Glutamatergic neuron (in vitro differentiated cells): Measurements from ENCODE around the gene SPON1. TPM values are rescaled to one million over a fixed set of nuclear protein-coding genes. Genes with fewer than 3 reads are reported as not detected.
"Not testable (repeated sequence)": the region's sequence is repeated elsewhere in the genome, so short reads cannot be mapped to it uniquely, and the experiment has no call there.

Experiments
- DNase-seq: peaks from one replicate; pipeline ENCODE4 v3.0.0; 2022
- H3K27ac Mint-ChIP-seq: one replicate; pipeline ENCODE4 v1.8.0; 2020; ENCODE audit warnings: mild to moderate bottlenecking, mixed read lengths, inconsistent platforms; ENCODE audit not compliant: unreplicated experiment
- H3K27me3 Mint-ChIP-seq: one replicate; pipeline ENCODE4 v1.8.0; 2020; ENCODE audit warnings: mild to moderate bottlenecking, moderate library complexity, mixed read lengths, inconsistent platforms; ENCODE audit not compliant: unreplicated experiment
- H3K36me3 Mint-ChIP-seq: one replicate; pipeline ENCODE4 v1.8.0; 2020; ENCODE audit warnings: mild to moderate bottlenecking, mixed read lengths, inconsistent platforms; ENCODE audit not compliant: unreplicated experiment
- H3K4me1 Mint-ChIP-seq: one replicate; pipeline ENCODE4 v1.8.0; 2020; ENCODE audit warnings: mild to moderate bottlenecking, low read depth, mixed read lengths, inconsistent platforms; ENCODE audit not compliant: unreplicated experiment
- H3K4me3 Mint-ChIP-seq: one replicate; pipeline ENCODE4 v1.8.0; 2020; ENCODE audit warnings: mild to moderate bottlenecking, mixed read lengths, inconsistent platforms; ENCODE audit not compliant: unreplicated experiment
- H3K9me3 Mint-ChIP-seq: one replicate; pipeline ENCODE4 v1.8.0; 2020; ENCODE audit warnings: mild to moderate bottlenecking, moderate library complexity, mixed read lengths, inconsistent platforms; ENCODE audit not compliant: unreplicated experiment
- total RNA-seq: library from RNA; stranded (reverse); fragmentation: NEBNext Ultra II Directional; extraction: Animal tissue kit (Norgen Biotek cat#: 25700); gene quantifications from one replicate; pipeline ENCODE4 v1.2.1, GENCODE V29; 2021; ENCODE audit not compliant: unreplicated experiment
- TF ChIP-seq, protein P1 (sequence below): fragments of 200-600 bp; sonication (generic); IDR thresholded peaks from one replicate; pipeline ENCODE4 v1.5.0; 2021; ENCODE audit not compliant: partially characterized antibody, unreplicated experiment

The SPON1 gene
- total RNA-seq, 1 donor from 2014 or later: 0.81 TPM

DNA sequence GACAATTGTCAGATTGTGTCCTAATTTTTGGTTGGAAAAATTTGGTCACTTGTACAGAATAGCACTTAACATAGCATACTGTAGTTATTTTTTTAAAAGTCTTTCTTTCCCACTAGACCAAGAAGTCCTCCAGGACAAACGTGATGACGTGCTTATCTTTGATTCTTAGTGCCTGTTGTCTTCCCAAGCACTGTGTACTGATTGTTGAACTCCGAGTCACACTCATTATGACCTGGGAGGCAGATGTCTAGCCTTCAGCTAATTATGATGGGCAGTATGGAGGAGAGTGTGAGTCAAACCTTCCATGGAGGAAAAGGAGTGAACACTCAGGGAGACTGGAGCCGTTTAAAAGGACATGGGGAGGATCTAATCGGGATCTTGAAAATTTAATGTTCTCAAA is 119.8 kb downstream of the SPON1 start:
- H3K9me3 Mint-ChIP-seq: no peaks in the 10 kb centered on the region
- TF ChIP-seq, protein P1, sequence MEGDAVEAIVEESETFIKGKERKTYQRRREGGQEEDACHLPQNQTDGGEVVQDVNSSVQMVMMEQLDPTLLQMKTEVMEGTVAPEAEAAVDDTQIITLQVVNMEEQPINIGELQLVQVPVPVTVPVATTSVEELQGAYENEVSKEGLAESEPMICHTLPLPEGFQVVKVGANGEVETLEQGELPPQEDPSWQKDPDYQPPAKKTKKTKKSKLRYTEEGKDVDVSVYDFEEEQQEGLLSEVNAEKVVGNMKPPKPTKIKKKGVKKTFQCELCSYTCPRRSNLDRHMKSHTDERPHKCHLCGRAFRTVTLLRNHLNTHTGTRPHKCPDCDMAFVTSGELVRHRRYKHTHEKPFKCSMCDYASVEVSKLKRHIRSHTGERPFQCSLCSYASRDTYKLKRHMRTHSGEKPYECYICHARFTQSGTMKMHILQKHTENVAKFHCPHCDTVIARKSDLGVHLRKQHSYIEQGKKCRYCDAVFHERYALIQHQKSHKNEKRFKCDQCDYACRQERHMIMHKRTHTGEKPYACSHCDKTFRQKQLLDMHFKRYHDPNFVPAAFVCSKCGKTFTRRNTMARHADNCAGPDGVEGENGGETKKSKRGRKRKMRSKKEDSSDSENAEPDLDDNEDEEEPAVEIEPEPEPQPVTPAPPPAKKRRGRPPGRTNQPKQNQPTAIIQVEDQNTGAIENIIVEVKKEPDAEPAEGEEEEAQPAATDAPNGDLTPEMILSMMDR: no peak
- H3K36me3 Mint-ChIP-seq: no peaks in the 10 kb centered on the region
- no peak overlapping the region for H3K27ac Mint-ChIP-seq
- no peak for DNase-seq
- H3K4me3 Mint-ChIP-seq: no peak overlapping the region
- H3K4me1 Mint-ChIP-seq: no peaks in the 10 kb centered on the region
- peaks cover 2% of the 10 kb centered on the region for H3K27me3 Mint-ChIP-seq

DNA sequence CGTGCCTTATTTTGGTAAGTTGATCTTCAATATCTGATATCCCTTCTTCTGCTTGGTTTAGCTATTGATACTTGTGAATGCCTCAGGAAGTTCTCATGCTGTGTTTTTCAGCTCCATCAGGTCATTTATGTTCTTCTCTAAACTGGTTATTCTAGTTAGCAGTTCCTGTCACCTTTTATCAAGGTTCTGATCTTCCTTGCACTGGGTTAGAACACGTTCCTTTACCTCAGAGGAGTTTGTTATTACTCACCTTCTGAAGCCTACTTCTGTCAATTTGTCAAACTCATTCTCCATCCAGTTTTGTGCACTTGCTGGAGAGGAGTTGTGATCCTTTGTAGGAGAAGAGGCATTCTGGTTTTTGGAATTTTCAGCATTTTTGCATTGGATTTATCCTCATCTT is 126.3 kb downstream of the SPON1 start:
- H3K4me1 Mint-ChIP-seq, H3K27me3 Mint-ChIP-seq, DNase-seq, H3K9me3 Mint-ChIP-seq, H3K36me3 Mint-ChIP-seq, H3K4me3 Mint-ChIP-seq, H3K27ac Mint-ChIP-seq: not testable (repeated sequence)

GRCh38 chr11:14089690-14090462 is 127.4 kb downstream of the SPON1 start:
- Mint-ChIP-seq H3K9me3 (no peaks in the 10 kb centered on the region), H3K4me3 (no peak overlapping the region), H3K27me3 (no peaks in the 10 kb centered on the region), H3K4me1 (peaks cover 4% of the 10 kb centered on the region), H3K36me3 (no peaks in the 10 kb centered on the region), H3K27ac (no peak overlapping the region)
- no peak for DNase-seq
- TF ChIP-seq, protein P1: no peak

GRCh38 chr11:14090631-14091030 is 128.1 kb downstream of the SPON1 start:
- DNase-seq, H3K4me1 Mint-ChIP-seq, H3K36me3 Mint-ChIP-seq, H3K4me3 Mint-ChIP-seq, H3K27me3 Mint-ChIP-seq, H3K9me3 Mint-ChIP-seq, H3K27ac Mint-ChIP-seq: not testable (repeated sequence)

DNA sequence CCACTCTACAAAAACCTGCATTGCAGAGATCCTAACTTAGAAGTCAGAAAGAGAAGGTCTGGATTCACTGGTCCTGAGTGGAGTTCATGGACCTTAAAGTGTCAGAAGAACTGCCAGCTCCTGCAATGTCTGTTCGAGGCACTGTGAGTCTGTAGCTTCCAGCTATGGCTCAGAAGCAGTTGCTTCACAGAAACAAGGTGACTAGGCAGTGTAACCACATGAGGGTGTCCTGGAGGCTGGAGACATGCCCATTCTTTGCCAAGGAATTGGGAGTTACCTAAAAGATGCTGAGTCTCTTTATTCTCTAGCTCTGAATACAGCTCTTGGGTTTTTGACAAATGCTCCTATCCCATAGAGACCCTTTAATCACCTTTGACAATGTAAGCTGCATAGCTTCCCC is 130.5 kb downstream of the SPON1 start:
- no peak overlapping the region for H3K27ac Mint-ChIP-seq
- TF ChIP-seq, protein P1: no peak
- peaks cover 4% of the 10 kb centered on the region for H3K4me1 Mint-ChIP-seq
- H3K27me3 Mint-ChIP-seq: no peaks in the 10 kb centered on the region
- DNase-seq: no peak
- H3K36me3 Mint-ChIP-seq: no peaks in the 10 kb centered on the region
- no peaks in the 10 kb centered on the region for H3K9me3 Mint-ChIP-seq
- no peak overlapping the region for H3K4me3 Mint-ChIP-seq

DNA sequence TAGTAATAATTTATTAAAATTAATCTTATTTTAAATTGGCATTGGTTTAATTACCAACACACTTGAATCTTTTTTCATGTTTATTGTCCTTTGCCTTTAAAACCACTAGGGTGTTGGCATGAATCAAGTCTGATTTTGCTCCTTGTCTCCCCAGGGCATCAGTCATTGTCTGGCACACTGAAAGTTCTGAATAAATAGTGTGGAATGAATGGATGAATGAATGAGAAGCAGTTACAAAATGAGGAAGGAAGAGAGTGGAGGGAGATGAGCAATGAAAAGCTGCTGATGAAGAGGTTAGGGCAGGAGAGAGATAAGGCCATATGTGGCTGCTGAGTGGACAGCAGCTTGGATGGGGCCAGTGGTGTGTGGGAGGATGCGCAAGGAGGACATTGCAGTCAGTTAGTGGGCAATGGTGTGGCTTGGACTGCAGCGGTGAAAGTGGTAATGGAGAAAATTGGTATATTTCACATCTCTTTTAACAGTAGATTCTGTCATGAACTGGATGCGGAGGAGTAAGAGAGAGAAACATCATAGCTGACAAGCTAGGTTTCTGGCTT is 132.0 kb downstream of the SPON1 start:
- peaks cover 4% of the 10 kb centered on the region for H3K4me1 Mint-ChIP-seq
- no peaks in the 10 kb centered on the region for H3K36me3 Mint-ChIP-seq
- TF ChIP-seq, protein P1: peak; percentile 14
- H3K4me3 Mint-ChIP-seq: no peak overlapping the region
- no peak for DNase-seq
- H3K9me3 Mint-ChIP-seq: no peaks in the 10 kb centered on the region
- no peaks in the 10 kb centered on the region for H3K27me3 Mint-ChIP-seq
- no peak overlapping the region for H3K27ac Mint-ChIP-seq
